Measurements from ENCODE around the gene ACTR3C. TPM values are rescaled to one million over a fixed set of nuclear protein-coding genes. Genes with fewer than 3 reads are reported as not detected.
A peak's percentile ranks its signal among the peaks of the same experiment; 100 is the strongest.

Gene ACTR3C
- total and polyA plus RNA-seq, 2 of the 13 experiments (the other 11 are each of a cell fraction or from before 2014, with no cell fraction given): 3.8 to 7.5 TPM

- peak; percentile 28; the same call in 1 of the 2 replicates for TF ChIP-seq ATF3 (CRISPR knock-in tag; IDR thresholded peaks at IDR 0.05)
- no peak; the same call in 1 of the 2 replicates for TF ChIP-seq ETS1 (CRISPR knock-in tag; IDR thresholded peaks at IDR 0.05)
- no peak; the same call in 1 of the 2 replicates for TF ChIP-seq MLXIP (CRISPR knock-in tag; IDR thresholded peaks at IDR 0.05; ENCODE audit: borderline replicate concordance)
- TF ChIP-seq TRAFD1 (CRISPR knock-in tag; IDR thresholded peaks at IDR 0.05; ENCODE audit: borderline replicate concordance): no peak
- peak; percentile 77; the same call in 1 of the 2 replicates for TF ChIP-seq ZNF614 (CRISPR knock-in tag; IDR thresholded peaks at IDR 0.05; ENCODE audit: borderline replicate concordance)
- no peak for TF ChIP-seq ZNF720 (CRISPR knock-in tag; IDR thresholded peaks at IDR 0.05)
- peak; percentile 34; the same call in 1 of the 2 replicates for TF ChIP-seq CTCF (CRISPR knock-in tag; IDR thresholded peaks at IDR 0.05)
- TF ChIP-seq FOXK1 (CRISPR knock-in tag; IDR thresholded peaks at IDR 0.05; ENCODE audit: borderline replicate concordance, low read depth): peak; percentile 78; the same call in 1 of the 2 replicates
- TF ChIP-seq FOXC1 (CRISPR knock-in tag; IDR thresholded peaks at IDR 0.05; ENCODE audit: borderline replicate concordance): peak; percentile 92
- TF ChIP-seq HNF4G (IDR thresholded peaks at IDR 0.05; ENCODE audit: borderline replicate concordance, low read depth, low read length): peak; percentile 50
- TF ChIP-seq HNF4G (CRISPR knock-in tag; IDR thresholded peaks at IDR 0.05; ENCODE audit: borderline replicate concordance, low read depth): peak; percentile 83; the same call in 1 of the 2 replicates
- peak; percentile 95 for TF ChIP-seq ZNF274 (CRISPR knock-in tag; IDR thresholded peaks at IDR 0.05)
- no peak for TF ChIP-seq ZNF660 (CRISPR knock-in tag; IDR thresholded peaks at IDR 0.05; ENCODE audit: borderline replicate concordance, low read depth)
- TF ChIP-seq ZFX (CRISPR knock-in tag; IDR thresholded peaks at IDR 0.05; ENCODE audit: low read depth): peak; percentile 96
- no peak for TF ChIP-seq SP1 (IDR thresholded peaks at IDR 0.05)
- TF ChIP-seq SP1 (CRISPR knock-in tag; IDR thresholded peaks at IDR 0.05): 0 out of 2 replicates have a peak, but pooled peaks have one; percentile 38
- TF ChIP-seq ZNF704 (CRISPR knock-in tag; IDR thresholded peaks at IDR 0.05; ENCODE audit: borderline replicate concordance): peak; percentile 86; the same call in 1 of the 2 replicates
These were observed at the start of gene ACTR3C, which contains the start of gene LRRC61 (continued) for GRCh38 chr7:150322833-150323681.

Data from HepG2 (cell line).